Raji (cell line): ENCODE data around the gene AP3S2.

Source experiments
- POLR2A ChIP-seq: IDR thresholded peaks from 2 replicates; pipeline ENCODE4 v1.6.1; 2011; ENCODE audit warnings: low read depth, low read length, control low read depth; ENCODE audit not compliant: insufficient read depth

AP3S2 gene

DNA sequence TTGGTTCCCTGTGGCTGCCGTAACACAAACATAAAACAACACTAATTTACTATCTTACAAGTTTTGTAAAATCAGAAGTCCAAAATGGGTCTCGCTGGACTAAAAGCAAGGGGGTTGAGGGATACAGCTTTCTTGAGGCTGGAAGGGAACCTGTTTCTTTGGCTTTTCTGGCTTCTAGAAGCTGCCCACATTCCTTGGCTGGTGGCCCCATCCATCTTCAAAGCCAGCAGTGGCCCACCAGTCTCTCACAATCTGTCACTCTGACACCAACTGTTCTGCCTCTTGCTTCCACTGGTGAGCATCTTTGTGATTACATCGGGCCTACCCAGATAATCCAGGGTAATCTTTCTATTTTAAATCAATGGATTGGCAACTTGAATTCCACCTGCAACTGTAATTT lies 78.0 kb downstream of the AP3S2 start:
- no peak for TF ChIP-seq POLR2A

- TF ChIP-seq POLR2A: no peak
Measured at GRCh38 chr15:89814112-89814742, 79.6 kb downstream of the AP3S2 start.

- TF ChIP-seq POLR2A: no peak
Measured at GRCh38 chr15:89813381-89814111, 80.2 kb downstream of the AP3S2 start.

DNA sequence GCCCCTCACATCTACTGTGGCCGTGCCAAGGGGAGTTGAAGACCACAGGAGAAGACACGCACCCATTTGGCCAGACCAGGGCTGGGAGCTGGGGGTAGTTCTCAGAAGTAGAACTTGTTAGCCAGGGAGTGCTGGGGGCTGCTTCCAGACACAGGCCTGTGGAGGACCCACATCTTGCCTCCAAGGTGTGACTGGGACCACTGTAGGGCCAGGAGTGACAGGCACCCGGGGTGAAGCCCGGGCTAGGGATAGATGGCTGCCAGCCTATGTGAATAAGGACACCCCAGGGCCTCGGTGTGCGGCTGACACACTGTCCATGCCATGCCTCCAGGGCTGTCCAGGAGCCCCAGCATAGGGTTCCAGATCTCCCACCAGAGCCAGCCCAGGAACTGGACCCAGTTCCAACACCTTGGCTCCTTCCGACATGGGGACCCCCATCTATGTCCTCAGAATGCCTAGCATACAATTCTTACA lies 80.9 kb downstream of the AP3S2 start:
- TF ChIP-seq POLR2A: no peak

GRCh38 chr15:89812011-89812846 lies 81.6 kb downstream of the AP3S2 start:
- TF ChIP-seq POLR2A: no peak

DNA sequence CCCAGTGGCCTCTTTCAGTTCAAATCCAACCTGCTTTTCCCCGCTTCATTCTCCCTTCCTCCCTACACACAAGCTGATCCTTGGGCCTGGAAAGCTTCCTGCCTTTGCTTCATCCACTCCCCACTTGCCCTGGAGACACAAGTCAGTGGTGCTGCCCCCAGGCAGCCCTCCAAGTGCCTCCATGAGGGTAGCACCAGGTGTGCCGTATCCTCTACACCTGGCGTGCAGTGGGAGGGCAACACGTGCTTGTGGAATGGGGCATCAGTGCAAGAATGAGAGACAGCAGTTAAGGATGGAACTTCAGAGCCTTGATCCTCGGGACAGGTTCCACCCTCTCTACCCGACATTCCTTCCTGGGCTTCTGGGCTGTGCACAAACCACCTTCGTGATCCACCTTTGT lies 83.0 kb downstream of the AP3S2 start:
- no peak for TF ChIP-seq POLR2A

DNA sequence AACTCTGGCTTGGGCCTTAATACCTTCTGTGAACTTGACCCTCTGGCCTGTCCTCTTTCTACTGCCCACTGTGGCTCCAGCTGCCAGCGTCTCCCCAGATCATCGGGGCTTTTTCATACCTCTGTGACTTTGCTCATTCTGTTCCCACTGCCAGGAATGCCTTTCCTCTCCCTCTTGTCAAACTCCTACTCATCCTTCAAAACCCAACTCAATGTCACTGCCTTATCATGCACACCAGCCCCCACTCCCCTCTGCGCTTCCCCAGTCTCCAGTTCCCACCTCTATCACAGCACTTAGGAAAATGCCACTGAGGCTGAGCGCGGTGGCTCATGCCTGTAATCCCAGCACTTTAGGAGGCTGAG lies 84.0 kb downstream of the AP3S2 start:
- TF ChIP-seq POLR2A: no peak

DNA sequence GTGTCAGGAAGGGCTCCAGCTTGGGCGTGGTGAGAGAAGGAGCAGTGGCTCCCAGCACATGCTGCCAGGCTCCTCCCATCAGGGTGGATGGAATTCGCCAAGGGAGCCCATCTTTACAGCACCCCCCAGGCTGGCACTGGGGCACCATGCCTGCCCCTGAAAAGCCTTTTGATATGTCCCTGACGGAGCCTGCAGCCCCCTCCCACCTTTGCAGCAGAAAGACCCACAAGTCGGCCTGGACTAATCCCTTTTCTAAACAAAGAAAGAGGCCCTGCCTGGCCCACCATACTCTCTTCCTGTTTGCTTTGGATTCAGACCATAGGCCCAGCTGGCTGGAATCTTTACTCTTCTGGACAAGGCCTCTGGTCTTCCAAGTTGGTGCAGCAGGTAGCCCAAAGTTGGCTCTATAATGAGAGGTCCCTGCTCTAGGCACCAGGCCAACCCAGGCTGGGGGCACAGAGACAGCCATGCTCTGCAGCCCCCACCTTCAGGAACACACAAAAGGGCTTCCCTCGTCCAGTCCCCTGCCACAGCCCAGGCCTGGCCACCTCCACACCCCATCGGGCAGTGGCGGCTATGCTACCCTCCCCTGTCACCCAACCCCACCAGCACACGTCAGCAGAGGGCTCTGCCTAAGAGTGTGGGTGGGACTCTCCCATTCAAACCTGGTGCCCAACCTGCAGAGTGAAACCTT lies 84.6 kb downstream of the AP3S2 start:
- no peak for TF ChIP-seq POLR2A

- no peak for TF ChIP-seq POLR2A
Measured at GRCh38 chr15:89808160-89808870, 85.5 kb downstream of the AP3S2 start.

DNA sequence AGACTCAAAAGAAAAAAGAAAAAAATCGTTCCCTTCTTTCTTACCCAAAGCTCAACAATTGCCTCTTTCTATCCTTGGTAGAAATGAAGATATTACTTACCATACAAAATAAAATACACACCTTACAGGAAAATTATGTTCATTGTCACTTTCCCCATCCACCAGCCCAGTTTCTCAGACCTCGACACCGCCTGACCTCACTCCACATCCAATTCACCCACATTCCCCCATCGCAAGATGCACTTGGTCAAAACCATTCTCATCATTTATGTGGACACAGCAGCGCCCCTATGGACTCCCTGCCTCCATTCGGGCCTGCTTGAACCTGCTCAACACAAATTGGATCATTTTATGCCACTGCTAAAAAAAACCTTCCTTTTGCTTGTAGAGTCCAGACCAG lies 86.1 kb downstream of the AP3S2 start:
- no peak for TF ChIP-seq POLR2A

DNA sequence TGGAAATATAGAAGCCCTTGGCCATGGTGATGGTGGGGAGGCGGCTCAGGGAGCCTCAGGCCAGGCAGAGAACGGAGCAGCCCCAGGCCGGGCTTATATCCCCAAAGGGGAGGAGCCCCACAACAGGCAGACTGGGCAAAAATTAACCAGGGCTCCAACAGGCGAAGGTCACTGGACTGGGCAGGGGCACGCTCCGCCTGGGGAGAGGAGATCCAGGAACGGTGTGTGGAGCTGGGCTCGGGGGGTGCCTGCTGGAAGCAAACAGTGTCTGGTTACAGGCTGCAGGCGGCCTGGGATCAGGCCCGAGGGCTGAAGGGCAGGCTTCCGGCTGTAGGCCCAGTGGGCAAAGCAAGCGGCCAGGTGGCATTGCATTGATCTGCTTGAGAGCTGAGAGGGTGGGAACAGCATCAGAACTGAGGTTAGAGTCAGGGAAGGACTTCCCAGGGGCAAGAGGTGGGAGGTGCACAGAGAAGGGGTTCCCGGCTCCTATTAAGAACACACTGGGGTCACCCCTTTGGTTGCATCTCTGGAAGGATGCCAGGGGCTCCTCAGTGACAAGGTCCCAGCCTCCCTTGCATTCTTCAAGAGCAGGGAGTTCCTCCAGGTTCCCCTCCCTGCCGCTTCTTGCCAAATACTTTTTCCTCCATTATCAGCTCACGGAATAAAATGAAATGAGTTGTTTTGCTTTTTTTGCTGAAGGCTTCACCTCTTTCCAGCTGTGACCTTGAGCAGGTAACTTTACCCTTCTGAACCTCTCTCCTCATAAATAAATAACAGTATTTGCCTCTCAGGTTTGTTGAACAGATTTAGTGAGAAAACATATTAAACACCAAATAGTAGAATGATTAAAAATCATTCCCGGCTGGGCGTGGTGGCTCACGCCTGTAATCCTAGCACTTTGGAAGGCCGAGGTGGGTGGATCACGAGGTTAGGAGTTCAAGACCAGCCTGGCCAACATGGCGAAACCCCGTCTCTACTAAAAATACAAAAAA lies 86.9 kb downstream of the AP3S2 start:
- no peak for TF ChIP-seq POLR2A

DNA sequence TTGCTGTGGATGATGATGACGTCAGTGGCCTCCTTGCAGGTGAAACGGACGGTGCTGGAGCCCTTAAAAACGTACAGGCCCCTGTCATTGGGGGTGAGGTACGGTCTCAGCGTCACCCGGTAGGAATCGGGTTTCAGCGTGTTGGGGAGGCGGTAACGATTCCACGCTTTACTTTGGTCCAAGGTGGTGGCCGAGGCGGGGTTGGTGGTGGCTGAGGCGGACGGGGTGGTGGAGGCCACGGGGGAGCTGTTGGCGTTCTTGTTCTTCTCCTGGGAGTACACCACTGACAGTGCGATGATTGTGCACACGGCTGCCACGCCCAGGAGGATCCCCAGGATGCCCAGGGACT lies 87.6 kb downstream of the AP3S2 start:
- TF ChIP-seq POLR2A: no peak
